AG04449 (cell line): ENCODE results near the gene CDCA5.
"Not testable (repeated sequence)": the region's sequence is repeated elsewhere in the genome, so short reads cannot be mapped to it uniquely, and the experiment has no call there.

Source experiments
- CTCF ChIA-PET: fragments of 350-600 bp; formaldehyde crosslinking; extraction: SDS; loops from one replicate; lab custom pipeline; 2021; ENCODE audit warnings: antibody characterized with exemption; lab: Yijun Ruan, JAX
- POLR2A ChIA-PET: fragments of 400-600, 350-600 bp; formaldehyde crosslinking; extraction: SDS; loops from one replicate; lab custom pipeline; 2020; ENCODE audit warnings: antibody characterized with exemption, inconsistent platforms; lab: Yijun Ruan, JAX
- DNase-seq: peaks from one replicate; pipeline ENCODE4 v3.0.0-alpha.2; 2010; ENCODE audit warnings: low read depth, low spot score
- H3K4me3 ChIP-seq: 2 replicates; pipeline ENCODE4 v1.5.1; 2011; ENCODE audit warnings: low read depth, mild to moderate bottlenecking, control low read depth, low read length
- TF ChIP-seq, protein P1 (sequence below): IDR thresholded peaks from one replicate; pipeline ENCODE4 v1.5.1; 2011; ENCODE audit warnings: mild to moderate bottlenecking, moderate library complexity, low read length, control low read depth, inconsistent platforms; ENCODE audit not compliant: insufficient read depth; ENCODE audit errors: missing control alignments

Gene CDCA5

DNA sequence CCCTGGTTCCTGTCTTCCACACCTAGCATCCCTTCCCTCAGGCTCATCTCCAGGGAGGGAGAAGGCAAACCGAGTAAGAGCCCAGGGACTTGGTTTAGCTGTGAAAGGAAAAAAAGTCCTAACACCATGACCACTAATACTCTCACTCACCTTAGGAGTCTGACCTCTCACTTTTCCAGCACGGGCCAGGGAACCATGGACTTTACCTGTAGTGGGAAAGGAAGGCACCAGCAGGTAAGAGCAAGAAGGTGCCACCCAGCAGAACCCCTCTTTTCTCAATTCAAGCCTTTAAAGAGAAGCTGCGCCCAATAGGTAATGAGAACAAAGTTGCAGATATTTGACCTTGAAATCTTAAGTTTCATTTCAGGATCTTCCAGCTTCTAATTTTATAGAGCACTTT, 37.0 kb upstream of the CDCA5 start:
- TF ChIP-seq, protein P1, sequence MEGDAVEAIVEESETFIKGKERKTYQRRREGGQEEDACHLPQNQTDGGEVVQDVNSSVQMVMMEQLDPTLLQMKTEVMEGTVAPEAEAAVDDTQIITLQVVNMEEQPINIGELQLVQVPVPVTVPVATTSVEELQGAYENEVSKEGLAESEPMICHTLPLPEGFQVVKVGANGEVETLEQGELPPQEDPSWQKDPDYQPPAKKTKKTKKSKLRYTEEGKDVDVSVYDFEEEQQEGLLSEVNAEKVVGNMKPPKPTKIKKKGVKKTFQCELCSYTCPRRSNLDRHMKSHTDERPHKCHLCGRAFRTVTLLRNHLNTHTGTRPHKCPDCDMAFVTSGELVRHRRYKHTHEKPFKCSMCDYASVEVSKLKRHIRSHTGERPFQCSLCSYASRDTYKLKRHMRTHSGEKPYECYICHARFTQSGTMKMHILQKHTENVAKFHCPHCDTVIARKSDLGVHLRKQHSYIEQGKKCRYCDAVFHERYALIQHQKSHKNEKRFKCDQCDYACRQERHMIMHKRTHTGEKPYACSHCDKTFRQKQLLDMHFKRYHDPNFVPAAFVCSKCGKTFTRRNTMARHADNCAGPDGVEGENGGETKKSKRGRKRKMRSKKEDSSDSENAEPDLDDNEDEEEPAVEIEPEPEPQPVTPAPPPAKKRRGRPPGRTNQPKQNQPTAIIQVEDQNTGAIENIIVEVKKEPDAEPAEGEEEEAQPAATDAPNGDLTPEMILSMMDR: no peak
- CTCF ChIA-PET: interaction anchor here (0.7 to 7.1 kb wide), 11 partner anchors 9 to 273 kb away, joined by 3 to 72 read pairs (median 3); partner anchors contain the start of genes ARL2, BATF2 and TM7SF2
- no peak for DNase-seq
- H3K4me3 ChIP-seq: peak overlapping the region; percentile 92
- POLR2A ChIA-PET: interaction anchor here (1.3 to 2.2 kb wide), 2 partner anchors 10 to 14 kb away, joined by 4 to 12 read pairs; partner anchors contain the start of gene SYVN1

DNA sequence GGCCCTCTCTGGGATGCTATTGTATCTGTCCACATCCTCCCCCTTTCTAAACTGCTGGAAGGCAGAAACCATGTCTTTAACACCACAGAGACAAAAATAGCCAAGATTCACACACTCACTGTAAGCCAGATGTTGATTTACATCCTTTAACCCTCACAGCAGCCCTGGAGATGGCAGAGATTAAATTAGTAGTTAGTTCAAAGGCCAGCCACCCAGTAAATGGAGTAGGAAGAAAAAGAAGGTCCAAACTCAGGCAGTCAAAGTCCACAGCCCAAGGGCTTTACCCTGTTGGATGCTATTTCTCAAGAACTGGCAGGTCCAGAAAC, 35.8 kb upstream of the CDCA5 start:
- no peak for DNase-seq
- H3K4me3 ChIP-seq: no peak overlapping the region
- POLR2A ChIA-PET: no interaction called here
- CTCF ChIA-PET: interaction anchor here (1.0 to 7.1 kb wide), 4 partner anchors 9 to 334 kb away, joined by 3 to 72 read pairs (median 38); partner anchors contain the start of genes ARL2 and TM7SF2
- TF ChIP-seq, protein P1: no peak

DNA sequence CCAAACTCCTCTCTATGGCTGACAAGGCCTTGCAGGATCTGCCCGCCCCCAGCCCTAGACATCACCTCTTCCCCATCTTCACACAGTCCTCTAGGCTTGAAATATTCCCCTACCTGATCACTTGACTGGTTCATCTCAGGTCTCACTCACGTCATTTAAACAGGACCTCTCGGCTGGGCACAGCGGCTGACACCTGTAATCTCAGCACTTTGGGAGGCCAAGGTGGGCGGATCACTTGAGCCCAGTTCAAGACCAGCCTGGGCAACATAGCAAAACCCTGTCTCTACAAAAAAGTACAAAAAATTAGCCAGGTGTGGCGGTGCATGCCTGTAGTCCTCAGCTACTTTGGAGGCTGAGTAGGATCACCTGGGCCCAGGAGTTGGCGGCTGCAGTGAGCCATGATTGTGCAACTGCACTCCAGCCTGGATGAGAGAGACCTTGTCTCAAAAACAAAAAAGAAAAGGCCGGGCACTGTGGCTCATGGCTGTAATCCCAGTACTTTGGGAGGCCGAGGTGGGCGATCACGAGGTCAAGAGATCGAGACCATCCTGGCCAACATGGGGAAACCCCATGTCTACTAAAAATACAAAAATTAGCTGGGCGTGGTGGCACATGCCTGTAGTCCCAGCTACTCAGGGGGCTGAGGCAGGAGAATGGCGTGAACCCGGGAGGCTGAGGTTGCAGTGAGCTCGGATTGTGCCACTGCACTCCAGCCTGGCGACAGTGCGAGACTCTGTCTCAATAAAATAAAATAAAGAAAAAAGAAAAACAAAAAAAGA, 35.2 kb upstream of the CDCA5 start:
- CTCF ChIA-PET: interaction anchor here (0.8 to 7.1 kb wide), 17 partner anchors 9 to 333 kb away, joined by 3 to 72 read pairs (median 4); partner anchors contain the start of genes ARL2, CAPN1, PPP2R5B and TM7SF2
- POLR2A ChIA-PET: interaction anchor here (0.5 kb wide), 1 partner anchor 17 kb away, joined by 4 read pairs; no protein-coding TSS in a partner anchor
- not testable (repeated sequence) for H3K4me3 ChIP-seq, DNase-seq

DNA sequence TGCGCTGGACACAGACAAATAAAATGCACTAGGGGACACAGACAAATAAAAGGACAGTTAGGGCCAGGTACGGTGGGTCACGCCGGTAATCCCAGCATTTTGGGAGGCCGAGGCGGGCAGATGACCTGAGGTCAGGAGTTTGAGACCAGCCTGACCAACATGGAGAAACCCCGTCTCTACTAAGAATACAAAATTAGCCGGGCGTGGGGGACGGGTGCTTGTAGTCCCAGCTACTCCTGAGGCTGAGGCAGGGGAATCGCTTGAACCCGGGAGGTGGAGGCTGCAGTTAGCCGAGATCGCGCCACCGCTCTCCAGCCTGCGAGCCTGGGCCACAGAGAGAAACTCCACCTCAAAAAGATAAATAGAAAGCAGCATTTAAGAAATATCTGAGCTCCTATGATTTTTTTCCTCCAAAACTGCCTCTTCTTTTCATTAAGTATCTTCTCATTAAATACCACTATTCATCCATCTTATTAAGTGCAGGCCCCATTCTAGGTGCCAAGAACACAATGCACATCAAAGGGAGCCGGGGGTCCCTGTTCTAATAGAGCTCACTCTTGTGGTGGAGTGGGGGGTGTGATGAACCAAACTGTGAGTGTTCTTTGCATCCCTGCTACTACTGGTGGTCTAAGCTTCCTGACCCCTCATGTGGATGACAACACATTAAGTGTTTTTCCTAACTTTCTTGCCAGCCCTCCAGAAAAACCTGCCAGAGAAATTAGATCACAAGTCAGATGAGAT, 34.4 kb upstream of the CDCA5 start:
- POLR2A ChIA-PET: interaction anchor here (0.5 to 1.9 kb wide), 2 partner anchors 16 kb away, joined by 4 to 7 read pairs; partner anchors contain the start of gene SYVN1
- no peak overlapping the region for H3K4me3 ChIP-seq
- CTCF ChIA-PET: interaction anchor here (0.8 to 7.1 kb wide), 24 partner anchors 8 to 332 kb away, joined by 3 to 72 read pairs (median 4); partner anchors contain the start of genes ARL2, CAPN1, PPP2R5B and SNX15
- DNase-seq: no peak
- TF ChIP-seq, protein P1: no peak

DNA sequence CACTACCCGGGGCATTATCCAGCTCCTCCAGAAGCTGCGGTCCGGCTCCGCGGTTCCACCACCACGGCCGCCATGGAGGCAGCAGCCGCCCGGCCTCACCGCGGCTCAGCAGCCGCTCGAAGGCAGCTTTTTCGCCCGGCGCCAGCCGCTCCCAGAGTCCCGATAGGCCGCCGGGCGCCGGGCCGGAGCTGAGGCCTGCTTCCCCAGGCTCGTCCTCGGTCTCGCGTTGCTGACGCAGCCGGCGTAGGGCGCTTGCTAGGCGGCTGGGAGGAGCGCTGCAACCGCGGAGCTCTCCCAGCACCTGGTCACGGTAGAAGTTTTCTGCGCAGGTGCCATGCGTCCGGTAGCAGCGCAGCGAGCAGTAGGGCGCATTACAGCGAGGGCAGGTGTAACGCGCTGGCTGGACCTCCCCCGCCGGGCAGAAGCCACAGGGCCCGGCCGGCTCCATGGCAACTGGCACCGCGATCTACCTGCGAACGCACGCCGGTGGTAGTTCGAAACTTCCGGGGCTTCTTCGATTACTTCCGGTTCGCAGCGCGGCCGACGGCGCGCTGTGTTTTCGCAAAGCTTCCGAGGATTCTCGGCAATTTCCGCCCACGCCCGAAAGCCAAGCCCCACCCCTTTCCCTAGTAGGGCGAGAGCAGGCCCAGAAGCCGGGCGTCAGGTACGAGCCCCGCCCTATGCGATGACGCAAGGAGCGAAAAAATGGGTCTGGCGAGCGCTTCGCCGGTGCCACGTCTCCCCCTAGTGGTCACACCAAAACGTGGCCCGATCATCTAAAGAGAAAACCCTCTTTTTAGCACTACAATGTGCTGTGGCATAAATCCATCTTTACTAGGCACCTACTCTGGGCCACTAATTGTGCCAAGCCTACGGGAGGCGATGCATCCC, 33.6 kb upstream of the CDCA5 start, which contains the start of gene ZNHIT2:
Gene ZNHIT2 (minus strand): TSS at position 496 of the 891 bp plus-strand sequence. CDS start 48 bp downstream, at position 448.
- TF ChIP-seq, protein P1: peak; percentile 87
- ChIA-PET POLR2A (interaction anchor here (0.6 to 1.9 kb wide), 4 partner anchors 15 to 151 kb away, joined by 3 to 7 read pairs (median 3); partner anchors contain the start of gene SYVN1), CTCF (interaction anchor here (0.6 to 7.1 kb wide), 31 partner anchors 7 to 331 kb away, joined by 3 to 72 read pairs (median 4); partner anchors contain the start of genes ARL2, BATF2, CAPN1 and CDC42BPG)

More for the DNA sequence above, 33.6 kb upstream of the CDCA5 start, which contains the start of gene ZNHIT2:
- peak; percentile 84 for DNase-seq
- H3K4me3 ChIP-seq: peak within 1 kb of the TSS; percentile 94
